GM18858 (cell line): ENCODE measurements around the gene KIF12.
"Not testable (repeated sequence)": the region's sequence is repeated elsewhere in the genome, so short reads cannot be mapped to it uniquely, and the experiment has no call there.

Experiments used
- ATAC-seq: cut with Tn5 transposase; IDR thresholded peaks from one replicate; pipeline ENCODE4 v1.9.1; 2021; ENCODE audit not compliant: unreplicated experiment

The KIF12 gene

GRCh38 chr9:114098936-114099668 lies at the start of gene KIF12:
Gene KIF12, minus strand, starts transcription at chr9:114099292. Its CDS starts 16 bp downstream, at chr9:114099276.
- ATAC-seq, result no peak

- no peak for ATAC-seq
Observed at GRCh38 chr9:114146735-114147134, 47.6 kb upstream of the KIF12 start.

DNA sequence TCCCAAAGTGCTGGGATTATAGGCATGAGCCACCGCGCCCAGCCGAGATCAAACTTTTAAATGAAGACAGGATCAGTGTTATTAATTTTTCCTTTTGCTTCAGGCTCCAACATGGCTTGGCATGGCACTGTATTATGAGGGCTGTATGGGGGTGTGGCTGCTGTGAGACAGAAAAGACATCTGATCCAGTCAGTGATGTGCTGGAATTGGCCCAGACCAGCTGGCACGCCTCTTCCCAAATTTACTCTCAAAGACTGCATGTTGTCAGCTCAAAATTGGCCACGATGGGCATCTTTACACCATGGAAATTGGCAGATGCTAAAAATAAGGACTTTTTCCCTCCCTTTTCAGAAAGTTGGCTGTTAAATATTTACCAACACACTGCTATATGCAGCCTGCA lies 44.1 kb upstream of the KIF12 start:
- ATAC-seq, result no peak

GRCh38 chr9:114141553-114142402 lies 42.7 kb upstream of the KIF12 start:
- no peak for ATAC-seq

DNA sequence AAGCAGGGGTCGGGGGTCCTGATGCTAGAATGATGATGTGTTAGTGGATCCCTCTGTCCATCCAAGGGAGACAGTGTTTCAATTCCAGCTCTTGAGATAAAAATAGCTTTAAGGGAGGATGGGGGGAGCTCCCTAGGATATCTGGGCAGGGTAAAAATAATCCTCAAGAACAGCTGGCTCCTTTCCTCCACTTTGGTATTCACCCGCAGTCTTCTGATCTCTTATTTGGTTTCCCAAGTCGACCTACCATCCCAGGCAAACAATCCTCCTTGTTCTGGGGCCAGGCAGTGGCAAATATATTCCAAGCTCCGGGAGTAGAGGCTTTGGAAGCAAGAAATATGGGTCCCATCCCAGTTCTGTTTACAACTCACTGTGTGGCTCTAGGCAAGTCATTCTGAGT lies 41.8 kb upstream of the KIF12 start:
- ATAC-seq, result no peak

DNA sequence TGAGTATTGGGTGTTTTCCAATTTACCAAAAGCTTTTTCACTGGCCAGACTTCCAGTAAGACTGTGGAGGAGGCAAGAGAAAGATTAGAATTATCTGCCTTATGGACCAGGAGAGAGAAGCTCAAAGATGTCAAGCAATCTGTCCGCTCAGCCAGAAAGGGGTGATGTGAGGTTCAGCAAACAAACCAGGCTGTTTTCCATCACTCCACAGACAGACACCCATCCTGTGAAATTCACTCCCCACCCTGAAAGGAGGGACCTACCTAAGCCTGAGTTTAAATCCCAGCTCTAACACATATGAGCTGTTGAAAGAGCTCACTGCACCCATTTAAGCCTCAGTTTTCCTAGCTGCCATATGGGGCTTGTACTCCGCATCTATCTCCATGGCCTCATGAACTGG lies 41.3 kb upstream of the KIF12 start:
- ATAC-seq, result no peak

GRCh38 chr9:114139071-114139470 lies 40.0 kb upstream of the KIF12 start:
- no peak for ATAC-seq

GRCh38 chr9:114138552-114138971 lies 39.5 kb upstream of the KIF12 start:
- ATAC-seq, result no peak

DNA sequence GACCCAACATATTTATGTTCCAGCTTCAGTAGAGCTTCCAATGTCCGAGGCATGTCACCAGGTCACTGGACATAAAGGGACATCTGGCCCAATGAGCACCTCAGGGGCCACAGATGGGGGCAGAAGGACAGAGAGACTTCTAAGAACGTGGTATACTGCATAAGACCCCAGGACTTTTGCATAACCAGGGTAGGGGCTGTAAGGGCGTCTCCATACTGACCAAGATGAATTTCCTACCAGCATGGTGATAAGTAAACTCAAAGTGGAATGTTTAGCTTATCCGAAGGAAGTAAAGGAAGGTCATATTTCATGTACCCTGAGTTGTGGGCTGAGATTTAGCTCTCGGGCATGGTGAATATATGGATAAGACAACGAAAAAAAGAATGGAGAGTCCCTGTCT lies 38.7 kb upstream of the KIF12 start:
- no peak for ATAC-seq

- no peak for ATAC-seq
Observed at GRCh38 chr9:114134827-114135396, 35.8 kb upstream of the KIF12 start.

DNA sequence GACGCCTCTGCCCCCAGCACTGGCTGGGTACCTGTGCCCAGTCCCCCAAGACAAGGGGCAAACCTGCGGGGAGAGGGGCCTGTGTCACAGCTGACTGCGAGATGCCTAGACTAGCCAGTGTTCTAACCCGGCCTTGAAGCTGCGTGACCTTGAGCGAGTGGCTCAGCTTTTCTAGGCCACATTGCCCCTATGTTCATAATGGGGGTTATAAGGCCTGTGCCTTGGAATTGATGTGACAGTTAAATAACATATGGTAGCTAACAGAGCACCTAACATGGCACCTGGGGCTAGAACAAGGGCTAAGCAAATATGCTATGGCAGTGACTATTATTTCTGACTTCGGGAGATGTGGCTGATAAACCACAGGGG lies 33.4 kb upstream of the KIF12 start:
- no peak for ATAC-seq

DNA sequence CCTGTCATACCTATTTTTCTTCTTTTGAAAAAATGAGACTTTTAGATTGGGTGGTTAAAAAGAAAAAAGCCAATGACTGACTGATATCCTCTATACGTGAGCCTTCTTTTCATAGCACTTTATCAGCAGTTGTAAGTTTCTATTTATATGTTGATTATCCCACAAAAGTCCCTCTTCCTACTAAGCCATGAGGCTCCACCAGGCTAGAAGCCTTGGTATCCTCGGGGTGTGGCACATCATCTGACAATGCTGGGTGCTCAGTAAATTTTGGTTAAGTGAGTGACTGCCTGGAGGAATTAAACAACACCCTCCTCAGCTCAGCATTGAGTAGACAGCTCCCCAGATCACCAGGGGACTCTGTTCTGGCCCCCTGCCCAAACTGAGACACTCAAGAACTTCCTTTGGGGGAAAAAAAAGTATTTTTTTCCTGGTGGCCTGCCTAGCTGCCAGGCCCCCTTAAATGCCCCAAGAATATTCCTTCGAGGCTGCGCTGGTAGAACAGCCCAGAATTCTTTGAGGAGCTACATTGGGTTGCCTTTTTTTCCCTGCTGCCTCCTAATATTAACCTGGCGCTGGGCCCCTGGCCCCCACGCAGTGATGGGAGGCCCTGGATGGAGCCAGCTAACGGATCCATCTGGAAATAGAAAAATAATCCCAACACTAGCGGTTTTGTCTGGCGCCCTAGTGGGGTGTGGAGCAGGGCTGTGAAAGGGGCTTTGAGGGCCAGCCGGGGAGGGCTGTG lies 32.9 kb upstream of the KIF12 start:
- no peak for ATAC-seq

DNA sequence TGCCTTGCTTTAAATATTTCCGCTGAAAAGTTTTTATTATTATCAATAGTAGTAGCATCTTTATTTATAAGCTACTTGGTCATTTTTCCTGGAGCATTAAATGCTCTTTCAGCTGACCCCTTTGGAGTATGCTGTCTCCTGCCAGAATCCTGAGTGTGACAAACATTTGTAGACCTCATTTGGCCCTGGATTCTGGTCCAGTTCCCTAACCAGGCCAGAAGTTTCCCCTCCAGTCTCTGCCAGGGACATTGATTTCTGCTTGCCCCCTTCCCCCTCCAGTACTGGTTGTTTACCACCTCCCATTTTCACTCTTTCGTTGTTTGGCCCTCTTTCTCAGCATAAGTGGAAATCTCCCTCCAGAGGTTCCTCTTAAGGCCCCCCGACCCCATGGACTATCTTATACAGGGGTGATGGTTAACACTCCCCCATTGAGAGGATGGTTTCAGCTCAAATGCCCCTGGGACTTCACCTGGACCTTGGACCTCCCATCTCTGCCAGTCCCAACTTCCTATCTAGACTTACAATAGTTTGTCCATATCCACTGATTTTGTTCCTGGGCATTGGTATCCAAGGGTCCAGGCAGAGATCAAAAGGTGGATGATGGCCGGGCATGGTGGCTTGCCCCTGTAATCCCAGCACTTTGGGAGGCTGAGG lies 31.7 kb upstream of the KIF12 start:
- ATAC-seq, result no peak

- no peak for ATAC-seq
Observed at GRCh38 chr9:114130141-114130540, 31.0 kb upstream of the KIF12 start.

GRCh38 chr9:114128759-114129158 lies 29.7 kb upstream of the KIF12 start:
- not testable (repeated sequence) for ATAC-seq

DNA sequence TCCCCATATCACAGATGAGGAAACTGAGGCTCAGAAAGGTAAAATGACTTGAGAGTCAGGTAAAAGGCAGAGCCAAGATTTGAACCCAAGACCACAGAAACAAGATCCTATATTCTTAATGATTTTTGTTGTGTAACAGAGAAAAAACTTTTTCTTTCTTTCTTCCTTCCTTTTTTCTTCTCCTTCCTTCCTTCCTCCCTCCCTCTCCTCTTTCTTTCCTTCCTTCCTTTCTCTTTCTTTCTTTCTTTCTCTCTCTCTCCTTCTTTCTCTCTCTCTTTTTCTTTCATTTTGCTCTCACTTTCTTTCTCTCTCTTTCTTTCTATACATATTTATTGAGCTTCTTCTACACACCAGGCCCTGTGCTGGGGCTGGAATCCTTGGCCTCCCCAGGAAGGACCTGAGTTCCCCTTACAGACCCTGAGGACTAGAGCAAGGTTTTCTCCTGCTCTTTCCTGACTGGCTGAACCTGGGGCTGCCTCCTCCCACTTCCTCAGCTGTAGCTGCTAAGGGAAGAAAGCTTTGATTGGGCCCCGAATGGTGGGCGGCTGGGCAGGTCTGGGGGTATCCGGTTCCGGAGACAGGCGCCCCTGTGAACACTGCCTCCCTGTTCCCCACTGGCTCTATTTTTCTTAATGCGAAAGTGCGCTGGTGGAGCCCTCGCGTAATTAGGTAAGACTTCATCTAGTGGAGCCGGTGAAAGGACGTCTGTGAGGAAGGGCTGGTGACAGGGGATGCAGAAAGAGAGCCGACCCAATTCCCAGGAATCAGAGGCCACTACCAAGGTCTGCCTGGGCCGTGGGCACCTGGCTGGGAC lies 27.4 kb upstream of the KIF12 start:
- ATAC-seq, result no peak

- ATAC-seq, result no peak
Observed at GRCh38 chr9:114125476-114126013, 26.5 kb upstream of the KIF12 start.

GRCh38 chr9:114124666-114125475 lies 25.8 kb upstream of the KIF12 start:
- ATAC-seq, result no peak

DNA sequence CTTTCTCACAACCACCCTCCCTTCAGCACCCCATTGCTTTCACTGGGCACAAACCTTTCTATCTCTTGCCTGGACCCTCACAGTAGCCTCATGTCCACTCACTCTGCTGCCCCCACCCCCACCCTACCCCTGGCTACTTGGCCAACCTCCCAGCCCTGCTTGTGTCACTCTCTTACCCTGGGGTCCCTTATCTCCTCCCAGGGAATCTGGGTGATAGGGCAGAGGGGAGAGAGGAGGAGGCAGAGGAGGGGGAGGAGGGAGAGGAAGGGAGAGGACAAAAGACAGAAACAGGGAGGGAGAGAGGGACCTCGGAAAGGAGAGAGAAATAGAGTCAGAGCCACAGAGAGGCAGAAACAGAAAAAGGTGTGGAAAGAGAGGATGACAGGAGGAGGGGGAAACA lies 25.0 kb upstream of the KIF12 start:
- ATAC-seq, result no peak
